ENCODE data around the gene ULK4. TPM values are rescaled to one million over a fixed set of nuclear protein-coding genes. Genes with fewer than 3 reads are reported as not detected.
A peak's percentile ranks its signal among the peaks of the same experiment; 100 is the strongest.

The ULK4 gene
- total RNA-seq, 1 donor: 22.0 TPM

- H3K4me3 ChIP-seq (ENCODE audit: low read depth, low read length): no peak overlapping the region
- no peak for TF ChIP-seq CTCF (IDR thresholded peaks at IDR 0.05; ENCODE audit: insufficient read depth, low read depth, low read length)
- no peak for DNase-seq (ENCODE audit: low read depth)
Observed at GRCh38 chr3:41836360-41837134, 125.4 kb downstream of the ULK4 start.

- DNase-seq (ENCODE audit: low read depth): no peak
- no peak for TF ChIP-seq CTCF (IDR thresholded peaks at IDR 0.05; ENCODE audit: insufficient read depth, low read depth, low read length)
- no peak overlapping the region for H3K4me3 ChIP-seq (ENCODE audit: low read depth, low read length)
Observed at GRCh38 chr3:41833628-41834027, 128.3 kb downstream of the ULK4 start.

- TF ChIP-seq CTCF (IDR thresholded peaks at IDR 0.05; ENCODE audit: insufficient read depth, low read depth, low read length): no peak
- no peak for DNase-seq (ENCODE audit: low read depth)
- no peak overlapping the region for H3K4me3 ChIP-seq (ENCODE audit: low read depth, low read length)
Observed at GRCh38 chr3:41819236-41819635, 142.7 kb downstream of the ULK4 start.

- no peak for TF ChIP-seq CTCF (IDR thresholded peaks at IDR 0.05; ENCODE audit: insufficient read depth, low read depth, low read length)
Observed at GRCh38 chr3:41808618-41809017, 153.3 kb downstream of the ULK4 start.

GRCh38 chr3:41808152-41808551 lies 153.8 kb downstream of the ULK4 start:
- no peak for TF ChIP-seq CTCF (IDR thresholded peaks at IDR 0.05; ENCODE audit: insufficient read depth, low read depth, low read length)
- no peak overlapping the region for H3K4me3 ChIP-seq (ENCODE audit: low read depth, low read length)
- DNase-seq (ENCODE audit: low read depth): peak; percentile 36

More at GRCh38 chr3:41808618-41809017, 153.3 kb downstream of the ULK4 start:
- no peak for DNase-seq (ENCODE audit: low read depth)
- no peak overlapping the region for H3K4me3 ChIP-seq (ENCODE audit: low read depth, low read length)

- no peak for DNase-seq (ENCODE audit: low read depth)
- H3K4me3 ChIP-seq (ENCODE audit: low read depth, low read length): no peak overlapping the region
- no peak for TF ChIP-seq CTCF (IDR thresholded peaks at IDR 0.05; ENCODE audit: insufficient read depth, low read depth, low read length)
Observed at GRCh38 chr3:41794748-41795589, 166.9 kb downstream of the ULK4 start.

Data from fibroblast of villous mesenchyme (primary cell).